Thoracic aorta (tissue), 2 donors: ENCODE measurements around the gene LPIN1. TPM values are rescaled to one million over a fixed set of nuclear protein-coding genes. Genes with fewer than 3 reads are reported as not detected.

Experiments used
- ATAC-seq: fragments of 150-250 bp; one replicate; pipeline ENCODE4 v1.8.0; 2017; ENCODE audit warnings: low read depth; ENCODE audit not compliant: insufficient number of reproducible peaks, low FRiP score
- DNase-seq: peaks from one replicate; pipeline ENCODE4 v3.0.0-alpha.2; 2020; ENCODE audit warnings: low spot score
- H3K27ac ChIP-seq, 2 donors: fragments of 200-600 bp; sonication (generic); 1 replicate in 1 of 2; 2 replicates in 1 of 2; pipeline ENCODE4 v1.5.1; 2016; ENCODE audit warnings: mild to moderate bottlenecking in 2 of 2, moderate library complexity in 2 of 2
- H3K27me3 ChIP-seq: fragments of 200-600 bp; sonication (generic); replicated peaks from 2 replicates; pipeline ENCODE4 v1.6.0; 2016; ENCODE audit warnings: mild to moderate bottlenecking; ENCODE audit not compliant: insufficient read depth
- H3K36me3 ChIP-seq: fragments of 200-600 bp; sonication (generic); one replicate; pipeline ENCODE4 v1.5.1; 2016
- H3K4me1 ChIP-seq, 2 donors: fragments of 200-600 bp; sonication (generic); 1 replicate in 1 of 2; 2 replicates in 1 of 2; pipeline versions ENCODE4 v1.5.1 to v1.6.0; 2016; ENCODE audit warnings: low read depth in 2 of 2, mild to moderate bottlenecking in 1 of 2; ENCODE audit not compliant: control insufficient read depth in 1 of 2
- H3K4me3 ChIP-seq: fragments of 200-600 bp; sonication (generic); 2 replicates; pipeline ENCODE4 v1.5.1; 2016; ENCODE audit warnings: mild to moderate bottlenecking
- H3K9me3 ChIP-seq: fragments of 200-600 bp; sonication (generic); 2 replicates; pipeline ENCODE4 v1.5.1; 2016
- total RNA-seq, 2 donors: library from RNA; depleted of rRNA; stranded (reverse); fragments of >200 nt; gene quantifications; one replicate each; pipeline versions ENCODE4 v1.1.0 to v1.2.3, GENCODE V29; 2016
- TF ChIP-seq, protein P1 (sequence below): fragments of 200-600 bp; sonication (generic); IDR thresholded peaks from one replicate; pipeline ENCODE4 v1.5.1; 2019; ENCODE audit warnings: antibody characterized with exemption

LPIN1 gene
- total RNA-seq, 2 donors from 2014 or later, result 24.5 to 55.8 TPM

DNA sequence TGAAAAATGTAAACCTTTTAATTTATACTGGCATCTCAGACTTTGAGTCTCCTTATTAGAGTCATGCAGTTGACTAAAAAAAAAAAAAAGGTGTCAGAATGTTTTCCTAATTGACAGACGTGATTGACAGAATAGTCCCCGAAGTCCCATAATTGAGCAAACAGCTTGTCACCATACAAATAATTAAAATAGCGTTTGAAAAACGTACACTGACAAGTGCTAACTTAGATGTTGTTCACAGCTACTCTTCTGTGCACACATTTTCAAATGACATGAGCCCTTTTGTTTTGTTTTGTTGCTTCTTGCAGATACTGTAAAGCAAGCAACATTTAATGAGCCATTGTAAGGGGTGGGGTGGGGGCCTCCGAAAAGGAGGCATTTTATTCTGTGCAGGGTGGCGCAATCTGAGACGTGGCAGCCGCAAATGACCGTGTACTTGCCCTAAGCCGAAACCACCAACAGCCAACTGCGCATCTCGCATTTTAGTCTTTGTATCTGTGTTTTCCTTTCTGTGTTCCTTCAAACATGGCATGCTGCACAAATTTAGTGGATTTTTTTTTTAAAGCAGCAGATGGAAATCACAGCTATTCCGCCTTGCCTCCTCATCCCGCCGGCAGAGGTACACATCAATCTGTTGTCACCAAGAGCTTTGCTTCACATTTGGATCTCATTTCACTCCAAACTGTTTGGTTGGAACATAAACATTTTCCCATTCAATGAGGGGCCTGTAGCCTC, 52.4 kb downstream of the LPIN1 start:
- TF ChIP-seq, protein P1, sequence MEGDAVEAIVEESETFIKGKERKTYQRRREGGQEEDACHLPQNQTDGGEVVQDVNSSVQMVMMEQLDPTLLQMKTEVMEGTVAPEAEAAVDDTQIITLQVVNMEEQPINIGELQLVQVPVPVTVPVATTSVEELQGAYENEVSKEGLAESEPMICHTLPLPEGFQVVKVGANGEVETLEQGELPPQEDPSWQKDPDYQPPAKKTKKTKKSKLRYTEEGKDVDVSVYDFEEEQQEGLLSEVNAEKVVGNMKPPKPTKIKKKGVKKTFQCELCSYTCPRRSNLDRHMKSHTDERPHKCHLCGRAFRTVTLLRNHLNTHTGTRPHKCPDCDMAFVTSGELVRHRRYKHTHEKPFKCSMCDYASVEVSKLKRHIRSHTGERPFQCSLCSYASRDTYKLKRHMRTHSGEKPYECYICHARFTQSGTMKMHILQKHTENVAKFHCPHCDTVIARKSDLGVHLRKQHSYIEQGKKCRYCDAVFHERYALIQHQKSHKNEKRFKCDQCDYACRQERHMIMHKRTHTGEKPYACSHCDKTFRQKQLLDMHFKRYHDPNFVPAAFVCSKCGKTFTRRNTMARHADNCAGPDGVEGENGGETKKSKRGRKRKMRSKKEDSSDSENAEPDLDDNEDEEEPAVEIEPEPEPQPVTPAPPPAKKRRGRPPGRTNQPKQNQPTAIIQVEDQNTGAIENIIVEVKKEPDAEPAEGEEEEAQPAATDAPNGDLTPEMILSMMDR, result no peak
- DNase-seq, result no peak

DNA sequence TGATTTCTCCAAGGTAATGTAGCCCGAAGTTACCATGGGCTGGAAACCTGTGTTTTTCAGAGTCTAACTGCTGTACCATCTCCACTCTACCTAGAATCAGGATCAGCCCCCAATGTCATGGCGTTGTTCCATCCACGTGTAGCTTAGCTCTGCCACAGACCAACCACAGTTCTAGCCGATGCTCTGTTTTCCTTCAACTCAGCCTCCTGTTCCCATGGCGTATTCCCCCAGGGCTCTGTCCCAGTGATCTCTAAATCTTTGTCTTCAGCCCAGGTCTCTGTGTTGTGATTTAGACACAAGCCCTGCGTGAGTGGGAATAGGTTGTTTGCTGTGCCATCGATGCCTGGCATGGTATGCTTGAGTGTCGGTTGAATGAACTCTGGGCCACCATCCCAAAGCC, 53.4 kb downstream of the LPIN1 start:
- peaks cover 48% of the 10 kb centered on the region for H3K36me3 ChIP-seq
- no peak for DNase-seq
- H3K27ac ChIP-seq, result no peak overlapping the region
- TF ChIP-seq, protein P1, result no peak
- ATAC-seq, result no peak
- H3K4me1 ChIP-seq, result no peaks in the 10 kb centered on the region
- H3K4me3 ChIP-seq, result no peak overlapping the region
- no peaks in the 10 kb centered on the region for H3K27me3 ChIP-seq
- H3K9me3 ChIP-seq, result no peaks in the 10 kb centered on the region

More for the DNA sequence above, 52.4 kb downstream of the LPIN1 start:
- H3K9me3 ChIP-seq, result no peaks in the 10 kb centered on the region
- peaks cover 47% of the 10 kb centered on the region for H3K36me3 ChIP-seq
- H3K4me1 ChIP-seq, result no peaks in the 10 kb centered on the region
- no peak overlapping the region for H3K4me3 ChIP-seq
- ATAC-seq, result no peak
- H3K27ac ChIP-seq, result no peak overlapping the region
- no peaks in the 10 kb centered on the region for H3K27me3 ChIP-seq

DNA sequence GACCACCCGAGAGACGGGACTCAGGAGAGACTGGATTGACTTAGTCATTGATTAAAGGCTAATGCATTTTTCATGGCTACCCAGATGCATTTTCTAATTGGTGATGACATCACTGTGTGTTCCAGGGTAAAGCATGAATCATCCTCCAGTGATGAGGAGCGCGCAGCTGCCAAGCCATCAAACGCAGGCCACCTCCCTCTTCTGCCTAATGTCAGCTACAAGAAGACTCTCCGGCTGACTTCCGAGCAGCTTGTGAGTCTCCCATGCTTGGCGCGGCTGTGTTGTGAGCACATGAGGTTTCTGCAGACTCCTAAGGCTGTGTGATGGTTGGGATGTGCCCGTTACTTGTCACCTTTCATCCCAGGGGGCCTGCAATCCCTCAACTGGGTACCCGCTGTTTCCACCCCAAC, 56.4 kb downstream of the LPIN1 start:
- ATAC-seq, result no peak
- Histone ChIP-seq H3K27me3 (no peaks in the 10 kb centered on the region), H3K9me3 (no peaks in the 10 kb centered on the region), H3K4me1 (peaks cover 0 to 11% of the 10 kb centered on the region in 2 donors), H3K27ac (no peak overlapping the region), H3K36me3 (peaks cover 44% of the 10 kb centered on the region), H3K4me3 (no peak overlapping the region)
- TF ChIP-seq, protein P1, result no peak
- DNase-seq, result no peak

DNA sequence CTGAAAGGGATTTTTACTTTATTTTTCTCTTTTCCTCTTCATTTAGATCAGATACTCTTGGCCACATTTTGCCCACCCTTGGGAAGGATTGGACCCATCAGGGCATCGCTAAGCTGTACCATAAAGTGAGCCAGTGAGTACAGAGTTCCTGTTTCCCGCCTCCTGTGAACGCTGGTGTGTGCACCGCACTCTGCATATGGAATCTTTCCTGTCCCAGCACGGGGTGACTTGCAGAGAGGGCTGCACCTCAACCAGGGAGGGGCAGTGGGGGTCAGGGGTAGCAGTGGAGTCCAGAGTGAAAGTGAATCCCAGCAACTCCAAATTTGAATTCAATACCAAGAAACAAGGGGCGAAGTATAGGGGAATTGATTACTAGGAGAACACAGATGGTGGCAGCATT, 58.6 kb downstream of the LPIN1 start:
- TF ChIP-seq, protein P1, result no peak
- no peak overlapping the region for H3K27ac ChIP-seq
- DNase-seq (no peak), ATAC-seq (no peak)
- H3K4me3 ChIP-seq, result no peak overlapping the region
- peaks cover 0 to 13% of the 10 kb centered on the region in 2 donors for H3K4me1 ChIP-seq
- H3K36me3 ChIP-seq, result peaks cover 49% of the 10 kb centered on the region
- H3K27me3 ChIP-seq, result no peaks in the 10 kb centered on the region
- H3K9me3 ChIP-seq, result no peaks in the 10 kb centered on the region

DNA sequence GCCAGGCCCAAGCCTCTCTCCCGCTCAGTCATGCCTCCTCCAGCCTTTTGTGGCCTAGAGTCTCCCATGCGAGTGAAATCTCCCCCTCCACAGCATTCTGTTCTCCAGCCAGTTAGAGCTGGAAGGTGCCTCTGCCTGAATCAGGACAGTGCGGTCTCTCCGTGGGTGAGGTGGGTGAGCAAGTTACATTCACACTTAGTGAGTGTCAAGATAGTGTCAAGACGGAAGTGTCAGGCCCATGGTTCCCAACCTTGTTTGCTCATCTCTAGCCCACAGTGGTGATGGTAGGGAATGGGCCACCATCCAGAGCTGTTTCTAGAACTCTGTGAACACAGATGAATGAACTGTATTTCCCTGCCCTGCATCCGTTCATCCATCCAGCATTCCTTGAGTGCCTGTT, 59.5 kb downstream of the LPIN1 start:
- Histone ChIP-seq H3K36me3 (peaks cover 47% of the 10 kb centered on the region), H3K27me3 (no peaks in the 10 kb centered on the region), H3K4me1 (peaks cover 2 to 21% of the 10 kb centered on the region in 2 donors), H3K9me3 (no peaks in the 10 kb centered on the region), H3K4me3 (no peak overlapping the region), H3K27ac (no peak overlapping the region)
- no peak for DNase-seq
- TF ChIP-seq, protein P1, result no peak
- no peak for ATAC-seq
